Parathyroid adenoma (tissue), 2 donors: ENCODE results near the gene ZNF528.
A peak's percentile ranks its signal among the peaks of the same experiment; 100 is the strongest.

Experiments
- H2AFZ ChIP-seq: fragments of 300-600 bp; sonication (generic); one replicate; pipeline ENCODE4 v1.7.0; 2017; ENCODE audit warnings: antibody characterized with exemption, mild to moderate bottlenecking
- H3K27ac ChIP-seq: fragments of 300-600 bp; sonication (generic); one replicate; pipeline ENCODE4 v1.7.0; 2017
- H3K27me3 ChIP-seq: fragments of 300-600 bp; sonication (generic); one replicate; pipeline ENCODE4 v1.7.0; 2017; ENCODE audit warnings: low read length; ENCODE audit not compliant: control insufficient read depth, insufficient read depth
- H3K36me3 ChIP-seq: fragments of 300-600 bp; sonication (generic); one replicate; pipeline ENCODE4 v1.7.0; 2017; ENCODE audit warnings: low read length; ENCODE audit not compliant: control insufficient read depth, insufficient read depth
- H3K4me1 ChIP-seq: fragments of 300-600 bp; sonication (generic); one replicate; pipeline ENCODE4 v1.7.0; 2017; ENCODE audit warnings: control low read depth
- H3K4me2 ChIP-seq: fragments of 300-600 bp; sonication (generic); one replicate; pipeline ENCODE4 v1.7.0; 2017; ENCODE audit warnings: low read length
- H3K4me3 ChIP-seq: fragments of 300-600 bp; sonication (generic); one replicate; pipeline ENCODE4 v1.7.0; 2017; ENCODE audit warnings: low read depth, low read length
- H3K79me2 ChIP-seq: fragments of 300-600 bp; sonication (generic); one replicate; pipeline ENCODE4 v1.7.0; 2017; ENCODE audit warnings: control low read depth
- H3K9ac ChIP-seq: fragments of 300-600 bp; sonication (generic); one replicate; pipeline ENCODE4 v1.7.0; 2017; ENCODE audit warnings: mild to moderate bottlenecking
- H3K9me3 ChIP-seq: fragments of 300-600 bp; sonication (generic); one replicate; pipeline ENCODE4 v1.7.0; 2017; ENCODE audit warnings: low read length; ENCODE audit not compliant: control insufficient read depth
- TF ChIP-seq, protein P1 (sequence below): fragments of 300-600 bp; sonication (generic); IDR thresholded peaks from one replicate; pipeline ENCODE4 v1.7.0; 2017; ENCODE audit warnings: antibody characterized with exemption, mild to moderate bottlenecking
- donor health status: primary hyperparathyroidism.

The ZNF528 gene

DNA sequence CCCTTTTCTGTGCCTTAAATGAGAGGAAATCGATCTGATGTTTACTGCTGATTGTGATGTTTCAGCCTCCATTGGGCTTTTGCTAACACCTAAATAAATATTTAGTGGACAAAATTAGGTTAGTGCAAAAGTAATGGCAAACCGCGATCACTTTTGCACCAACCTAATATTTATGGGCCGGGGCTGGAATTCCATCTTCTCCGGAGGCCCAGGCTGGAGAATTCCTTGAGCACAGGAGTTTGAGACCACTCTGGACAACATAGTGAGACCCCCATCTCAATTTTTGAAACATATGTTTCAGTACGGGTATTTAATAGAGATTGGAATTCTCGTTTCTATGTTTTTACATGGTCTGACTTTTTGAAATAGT is 27.3 kb upstream of the ZNF528 start:
- TF ChIP-seq, protein P1, sequence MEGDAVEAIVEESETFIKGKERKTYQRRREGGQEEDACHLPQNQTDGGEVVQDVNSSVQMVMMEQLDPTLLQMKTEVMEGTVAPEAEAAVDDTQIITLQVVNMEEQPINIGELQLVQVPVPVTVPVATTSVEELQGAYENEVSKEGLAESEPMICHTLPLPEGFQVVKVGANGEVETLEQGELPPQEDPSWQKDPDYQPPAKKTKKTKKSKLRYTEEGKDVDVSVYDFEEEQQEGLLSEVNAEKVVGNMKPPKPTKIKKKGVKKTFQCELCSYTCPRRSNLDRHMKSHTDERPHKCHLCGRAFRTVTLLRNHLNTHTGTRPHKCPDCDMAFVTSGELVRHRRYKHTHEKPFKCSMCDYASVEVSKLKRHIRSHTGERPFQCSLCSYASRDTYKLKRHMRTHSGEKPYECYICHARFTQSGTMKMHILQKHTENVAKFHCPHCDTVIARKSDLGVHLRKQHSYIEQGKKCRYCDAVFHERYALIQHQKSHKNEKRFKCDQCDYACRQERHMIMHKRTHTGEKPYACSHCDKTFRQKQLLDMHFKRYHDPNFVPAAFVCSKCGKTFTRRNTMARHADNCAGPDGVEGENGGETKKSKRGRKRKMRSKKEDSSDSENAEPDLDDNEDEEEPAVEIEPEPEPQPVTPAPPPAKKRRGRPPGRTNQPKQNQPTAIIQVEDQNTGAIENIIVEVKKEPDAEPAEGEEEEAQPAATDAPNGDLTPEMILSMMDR: no peak

DNA sequence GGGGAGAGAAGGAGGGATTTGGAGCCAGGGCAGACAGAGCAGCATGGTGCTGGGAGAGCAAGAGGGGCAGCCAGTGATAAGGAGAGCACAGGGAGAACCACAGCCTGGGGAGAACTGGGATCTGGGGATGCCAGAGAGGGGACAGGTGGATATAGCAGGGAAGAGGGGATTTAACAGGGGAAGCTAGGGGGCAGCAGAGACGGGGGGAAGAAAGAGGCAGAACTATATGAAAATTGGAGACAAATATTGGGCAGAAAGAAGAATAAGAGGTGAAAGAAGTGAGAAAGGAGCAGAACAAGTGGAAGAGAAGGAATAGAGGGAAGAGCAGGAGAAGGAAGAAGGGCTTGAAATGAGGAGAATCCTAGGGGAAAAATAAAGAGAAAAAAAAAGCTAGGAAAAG is 6.5 kb upstream of the ZNF528 start:
- Histone ChIP-seq H3K36me3 (no peaks in the 10 kb centered on the region), H2AFZ (no peak overlapping the region), H3K79me2 (no peaks in the 10 kb centered on the region), H3K4me3 (no peak overlapping the region), H3K9me3 (no peaks in the 10 kb centered on the region), H3K4me1 (no peaks in the 10 kb centered on the region), H3K27me3 (no peaks in the 10 kb centered on the region), H3K27ac (no peak overlapping the region), H3K4me2 (no peak overlapping the region), H3K9ac (no peak overlapping the region)
- TF ChIP-seq, protein P1: no peak

More for the DNA sequence above, 27.3 kb upstream of the ZNF528 start:
- peaks cover 12% of the 10 kb centered on the region for H3K36me3 ChIP-seq
- H3K27me3 ChIP-seq: no peaks in the 10 kb centered on the region
- peak overlapping the region; percentile 83 for H3K27ac ChIP-seq
- H3K4me2 ChIP-seq: peak overlapping the region; percentile 86
- no peak overlapping the region for H3K9ac ChIP-seq
- H3K4me3 ChIP-seq: peak overlapping the region; percentile 90
- H3K79me2 ChIP-seq: no peaks in the 10 kb centered on the region
- H2AFZ ChIP-seq: peak overlapping the region; percentile 19
- no peaks in the 10 kb centered on the region for H3K4me1 ChIP-seq
- H3K9me3 ChIP-seq: peaks cover 5% of the 10 kb centered on the region

DNA sequence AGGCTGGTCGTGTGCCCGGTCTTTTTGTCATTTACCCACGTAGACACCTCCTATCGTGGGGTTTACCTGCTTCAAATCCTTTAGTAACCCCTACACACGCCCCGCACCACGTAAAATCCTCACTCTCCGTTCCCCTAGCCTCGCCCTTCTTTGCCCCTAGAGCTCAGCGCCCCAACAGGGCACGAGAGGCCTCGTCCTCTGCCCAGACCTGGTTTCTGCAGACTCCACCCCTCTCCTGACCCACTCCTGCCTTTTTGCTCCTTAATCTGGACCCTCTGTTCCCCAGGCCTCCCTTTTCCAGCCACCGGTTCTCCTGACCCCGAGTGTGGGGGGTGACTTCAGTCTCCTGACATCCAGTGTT is 412 bp downstream of the ZNF528 start:
- H3K27me3 ChIP-seq: no peaks in the 10 kb centered on the region
- H3K4me1 ChIP-seq: peaks cover 3% of the 10 kb centered on the region
- H3K4me2 ChIP-seq: peak overlapping the region; percentile 84
- H3K79me2 ChIP-seq: peaks cover 3% of the 10 kb centered on the region
- no peaks in the 10 kb centered on the region for H3K36me3 ChIP-seq
- peak overlapping the region; percentile 74 for H3K27ac ChIP-seq
- peak overlapping the region; percentile 56 for H3K9ac ChIP-seq
- TF ChIP-seq, protein P1: no peak
- H2AFZ ChIP-seq: peak overlapping the region; percentile 97
- peak overlapping the region; percentile 63 for H3K4me3 ChIP-seq
- no peaks in the 10 kb centered on the region for H3K9me3 ChIP-seq

DNA sequence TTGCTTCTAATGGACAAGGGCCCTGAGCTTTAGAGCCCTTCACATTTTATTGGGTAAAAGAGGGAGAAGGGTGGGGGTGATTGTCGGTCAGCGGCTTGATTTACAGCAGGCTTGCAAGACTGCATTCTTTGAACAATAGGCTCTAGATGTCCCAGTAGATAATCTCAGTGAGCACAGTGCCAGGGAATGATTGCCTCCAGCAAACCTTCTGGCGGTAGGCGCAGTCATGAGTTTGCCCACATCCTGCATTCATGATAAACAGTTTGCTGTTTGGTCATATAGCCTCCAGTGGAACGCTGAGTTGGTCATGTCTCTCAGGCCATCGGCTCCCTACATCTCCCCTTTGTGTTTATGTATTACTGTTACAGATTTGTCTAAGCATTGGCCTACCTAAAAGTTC is 12.6 kb downstream of the ZNF528 start:
- Histone ChIP-seq H3K27me3 (no peaks in the 10 kb centered on the region), H3K9me3 (peaks cover 8% of the 10 kb centered on the region), H3K79me2 (no peaks in the 10 kb centered on the region), H3K4me2 (no peak overlapping the region), H2AFZ (no peak overlapping the region), H3K27ac (no peak overlapping the region), H3K36me3 (peaks cover 5% of the 10 kb centered on the region), H3K4me1 (no peaks in the 10 kb centered on the region), H3K4me3 (no peak overlapping the region), H3K9ac (no peak overlapping the region)
- TF ChIP-seq, protein P1: no peak

DNA sequence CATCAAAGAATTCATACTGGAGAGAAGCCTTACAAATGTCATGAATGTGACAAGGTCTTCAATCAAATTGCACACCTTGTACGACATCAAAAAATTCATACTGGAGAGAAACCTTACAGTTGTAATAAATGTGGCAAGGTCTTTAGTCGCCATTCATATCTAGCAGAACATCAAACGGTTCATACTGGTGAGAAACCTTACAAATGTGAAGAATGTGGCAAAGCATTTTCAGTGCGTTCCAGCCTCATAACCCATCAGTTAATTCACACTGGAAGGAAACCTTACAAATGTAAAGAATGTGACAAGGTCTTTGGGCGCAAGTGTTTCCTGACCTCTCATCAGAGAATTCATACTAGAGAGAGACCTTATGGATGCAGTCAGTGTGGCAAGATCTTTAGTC is 18.1 kb downstream of the ZNF528 start:
- no peak overlapping the region for H3K27ac ChIP-seq
- no peak overlapping the region for H3K9ac ChIP-seq
- peaks cover 14% of the 10 kb centered on the region for H3K9me3 ChIP-seq
- H3K36me3 ChIP-seq: peaks cover 9% of the 10 kb centered on the region
- no peaks in the 10 kb centered on the region for H3K27me3 ChIP-seq
- no peak overlapping the region for H3K4me2 ChIP-seq
- no peak overlapping the region for H2AFZ ChIP-seq
- TF ChIP-seq, protein P1: no peak
- no peaks in the 10 kb centered on the region for H3K4me1 ChIP-seq
- no peak overlapping the region for H3K4me3 ChIP-seq
- H3K79me2 ChIP-seq: no peaks in the 10 kb centered on the region
